ENCODE measurements around the gene MRPL52.

Gene MRPL52

DNA sequence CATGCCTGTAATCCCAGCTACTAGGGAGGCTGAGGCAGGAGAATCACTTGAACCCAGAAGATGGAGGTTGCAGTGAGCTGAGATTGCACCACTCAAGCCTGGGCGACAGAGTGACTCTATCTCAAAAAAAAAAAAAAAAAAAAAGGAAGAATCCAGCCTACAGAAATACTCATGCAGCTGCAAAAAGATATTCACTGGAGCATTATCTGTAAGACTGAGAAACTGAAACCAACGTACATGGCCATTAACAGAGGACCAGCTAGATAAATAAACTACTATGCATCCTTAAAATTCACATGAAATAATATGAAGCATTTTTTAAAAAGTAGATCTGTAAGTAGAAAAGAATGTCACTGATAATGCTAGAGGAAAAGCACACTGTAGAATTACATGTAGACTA, 18.0 kb upstream of the MRPL52 start:
- Histone ChIP-seq H3K4me1 (ENCODE audit: control insufficient read depth, low read length) (peaks cover 86% of the 10 kb centered on the region), H3F3A (ENCODE audit: control insufficient read depth, insufficient read depth) (peaks cover 52% of the 10 kb centered on the region), H3K79me2 (ENCODE audit: control insufficient read depth, low read length) (peaks cover 87% of the 10 kb centered on the region)

GRCh38 chr14:22812744-22813143, 16.9 kb upstream of the MRPL52 start:
- Histone ChIP-seq H4K20me1 (ENCODE audit: control insufficient read depth, insufficient read depth, low read depth, low read length) (no peaks in the 10 kb centered on the region), H3K79me2 (ENCODE audit: control insufficient read depth, low read length) (peaks cover 77% of the 10 kb centered on the region), H3K27me3 (ENCODE audit: control insufficient read depth, low read length) (no peaks in the 10 kb centered on the region), H3K9me3 (ENCODE audit: control insufficient read depth, insufficient read depth, low read length) (no peaks in the 10 kb centered on the region), H3K4me2 (ENCODE audit: low read length) (peak overlapping the region; percentile 97), H3K36me3 (ENCODE audit: control insufficient read depth, low read length) (peaks cover 42% of the 10 kb centered on the region), H3K4me1 (ENCODE audit: control insufficient read depth, low read length) (peaks cover 82% of the 10 kb centered on the region), H3F3A (ENCODE audit: control insufficient read depth, insufficient read depth) (peaks cover 48% of the 10 kb centered on the region), H3K27ac (ENCODE audit: low read depth, low read length) (peak overlapping the region; percentile 100), H3K9me2 (replicated peaks; ENCODE audit: control insufficient read depth, low read length) (no peaks in the 10 kb centered on the region), H3K4me3 (ENCODE audit: low read length) (peak overlapping the region; percentile 97)
- TF ChIP-seq CTCF (IDR thresholded peaks at IDR 0.05; ENCODE audit: low read depth, low read length, poor library complexity, severe bottlenecking) (peak; percentile 57), EZH2phosphoT487 (IDR thresholded peaks at IDR 0.05; ENCODE audit: borderline replicate concordance, low read length) (no peak)

More for the DNA sequence above, 18.0 kb upstream of the MRPL52 start:
- H3K9me3 ChIP-seq (ENCODE audit: control insufficient read depth, insufficient read depth, low read length): no peaks in the 10 kb centered on the region
- peak overlapping the region; percentile 100 for H3K27ac ChIP-seq (ENCODE audit: low read depth, low read length)
- no peaks in the 10 kb centered on the region for H3K27me3 ChIP-seq (ENCODE audit: control insufficient read depth, low read length)
- peak overlapping the region; percentile 97 for H3K4me2 ChIP-seq (ENCODE audit: low read length)
- H3K4me3 ChIP-seq (ENCODE audit: low read length): peak overlapping the region; percentile 97
- TF ChIP-seq EZH2phosphoT487 (IDR thresholded peaks at IDR 0.05; ENCODE audit: borderline replicate concordance, low read length) (no peak), CTCF (IDR thresholded peaks at IDR 0.05; ENCODE audit: low read depth, low read length, poor library complexity, severe bottlenecking) (no peak)
- no peaks in the 10 kb centered on the region for H3K9me2 ChIP-seq (replicated peaks; ENCODE audit: control insufficient read depth, low read length)
- peaks cover 45% of the 10 kb centered on the region for H3K36me3 ChIP-seq (ENCODE audit: control insufficient read depth, low read length)
- no peaks in the 10 kb centered on the region for H4K20me1 ChIP-seq (ENCODE audit: control insufficient read depth, insufficient read depth, low read depth, low read length)

DNA sequence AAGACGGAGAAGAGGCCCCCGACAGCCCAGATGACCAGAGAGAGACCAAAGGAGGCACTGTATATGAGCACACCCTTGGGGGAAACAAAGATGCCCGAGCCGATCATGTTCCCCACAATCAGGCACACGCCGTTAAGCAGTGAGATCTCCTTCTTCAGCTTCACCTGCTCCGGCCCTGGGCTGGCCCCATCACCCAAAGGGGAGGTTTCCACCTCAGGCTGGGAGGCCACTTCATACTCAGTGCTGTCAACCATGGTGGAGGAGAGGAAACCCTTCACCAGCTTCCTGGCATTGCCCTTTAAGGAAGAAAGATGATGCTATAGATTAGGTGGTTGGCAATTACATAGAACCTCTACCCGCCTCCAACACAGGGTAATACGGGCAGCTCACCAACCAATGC, 16.5 kb upstream of the MRPL52 start:
- Histone ChIP-seq H3K79me2 (ENCODE audit: control insufficient read depth, low read length) (peaks cover 74% of the 10 kb centered on the region), H3K36me3 (ENCODE audit: control insufficient read depth, low read length) (peaks cover 42% of the 10 kb centered on the region), H3K4me2 (ENCODE audit: low read length) (peak overlapping the region; percentile 97), H3K4me3 (ENCODE audit: low read length) (peak overlapping the region; percentile 97), H3K9me3 (ENCODE audit: control insufficient read depth, insufficient read depth, low read length) (no peaks in the 10 kb centered on the region), H3K27me3 (ENCODE audit: control insufficient read depth, low read length) (no peaks in the 10 kb centered on the region), H3K9me2 (replicated peaks; ENCODE audit: control insufficient read depth, low read length) (no peaks in the 10 kb centered on the region), H3K4me1 (ENCODE audit: control insufficient read depth, low read length) (peaks cover 82% of the 10 kb centered on the region), H3K27ac (ENCODE audit: low read depth, low read length) (peak overlapping the region; percentile 100), H4K20me1 (ENCODE audit: control insufficient read depth, insufficient read depth, low read depth, low read length) (no peaks in the 10 kb centered on the region), H3F3A (ENCODE audit: control insufficient read depth, insufficient read depth) (peaks cover 49% of the 10 kb centered on the region)
- TF ChIP-seq EZH2phosphoT487 (IDR thresholded peaks at IDR 0.05; ENCODE audit: borderline replicate concordance, low read length): no peak
- no peak for TF ChIP-seq CTCF (IDR thresholded peaks at IDR 0.05; ENCODE audit: low read depth, low read length, poor library complexity, severe bottlenecking)
